ENCODE results near the gene IFI27. TPM values are rescaled to one million over a fixed set of nuclear protein-coding genes. Genes with fewer than 3 reads are reported as not detected.
"Not testable (repeated sequence)": the region's sequence is repeated elsewhere in the genome, so short reads cannot be mapped to it uniquely, and the experiment has no call there.

Gene IFI27
- 3.7 TPM for total RNA-seq (ENCODE audit: unreplicated experiment)
- long read RNA-seq: 0 reads

GRCh38 chr14:94110552-94111181, at the start of gene IFI27:
Gene IFI27 (plus strand): TSS chr14:94110736.
- H3K27me3 Mint-ChIP-seq (ENCODE audit: unreplicated experiment): peaks cover 4% of the 10 kb centered on the region

DNA sequence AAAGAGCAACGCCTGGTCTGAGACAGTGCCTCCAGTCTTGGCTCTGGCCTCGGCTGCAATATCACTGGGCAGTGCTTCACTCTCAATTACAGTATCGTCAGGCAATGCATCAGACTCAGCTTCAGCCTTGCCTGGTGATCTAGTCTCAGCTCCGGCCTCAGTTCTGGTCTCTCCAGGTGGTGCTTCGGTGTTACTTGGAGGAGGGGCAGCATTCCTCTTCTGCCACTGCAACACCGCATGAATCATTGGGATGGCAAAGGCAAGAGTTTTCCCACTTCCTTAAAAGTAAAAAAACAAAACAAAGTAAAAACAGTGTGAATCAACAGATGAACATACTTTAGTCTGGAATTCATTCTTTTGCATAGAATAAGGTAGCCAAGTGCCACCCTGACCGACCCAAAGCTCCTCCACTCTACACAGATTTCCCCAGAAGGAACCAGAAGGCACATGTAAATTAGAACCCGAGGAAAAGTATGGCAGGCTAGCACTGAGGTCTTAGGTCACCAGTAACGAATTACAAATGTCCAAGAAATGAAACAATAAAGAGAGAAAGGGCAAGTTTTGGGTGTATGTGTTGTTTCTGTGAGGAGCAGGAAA, 48.1 kb upstream of the IFI27 start:
- Mint-ChIP-seq H3K4me3 (ENCODE audit: unreplicated experiment) (no peak overlapping the region), H3K27me3 (ENCODE audit: unreplicated experiment) (peaks cover 2% of the 10 kb centered on the region), H3K27ac (ENCODE audit: unreplicated experiment) (no peak overlapping the region), H3K36me3 (ENCODE audit: unreplicated experiment) (peaks cover 14% of the 10 kb centered on the region), H3K9me3 (ENCODE audit: unreplicated experiment) (peaks cover 4% of the 10 kb centered on the region), H3K4me1 (ENCODE audit: low read depth, unreplicated experiment) (peaks cover 22% of the 10 kb centered on the region)
- DNase-seq: no peak
- no peak for TF ChIP-seq CTCF (IDR thresholded peaks at IDR 0.05; ENCODE audit: partially characterized antibody, unreplicated experiment)

More at GRCh38 chr14:94110552-94111181, at the start of gene IFI27:
- H3K36me3 Mint-ChIP-seq (ENCODE audit: unreplicated experiment): no peaks in the 10 kb centered on the region
- DNase-seq: no peak
- H3K4me3 Mint-ChIP-seq (ENCODE audit: unreplicated experiment): no peak within 1 kb of the TSS
- peaks cover 2% of the 10 kb centered on the region for H3K9me3 Mint-ChIP-seq (ENCODE audit: unreplicated experiment)
- H3K27ac Mint-ChIP-seq (ENCODE audit: unreplicated experiment): no peak within 1 kb of the TSS
- H3K4me1 Mint-ChIP-seq (ENCODE audit: low read depth, unreplicated experiment): peaks cover 6% of the 10 kb centered on the region
- TF ChIP-seq CTCF (IDR thresholded peaks at IDR 0.05; ENCODE audit: partially characterized antibody, unreplicated experiment): no peak

DNA sequence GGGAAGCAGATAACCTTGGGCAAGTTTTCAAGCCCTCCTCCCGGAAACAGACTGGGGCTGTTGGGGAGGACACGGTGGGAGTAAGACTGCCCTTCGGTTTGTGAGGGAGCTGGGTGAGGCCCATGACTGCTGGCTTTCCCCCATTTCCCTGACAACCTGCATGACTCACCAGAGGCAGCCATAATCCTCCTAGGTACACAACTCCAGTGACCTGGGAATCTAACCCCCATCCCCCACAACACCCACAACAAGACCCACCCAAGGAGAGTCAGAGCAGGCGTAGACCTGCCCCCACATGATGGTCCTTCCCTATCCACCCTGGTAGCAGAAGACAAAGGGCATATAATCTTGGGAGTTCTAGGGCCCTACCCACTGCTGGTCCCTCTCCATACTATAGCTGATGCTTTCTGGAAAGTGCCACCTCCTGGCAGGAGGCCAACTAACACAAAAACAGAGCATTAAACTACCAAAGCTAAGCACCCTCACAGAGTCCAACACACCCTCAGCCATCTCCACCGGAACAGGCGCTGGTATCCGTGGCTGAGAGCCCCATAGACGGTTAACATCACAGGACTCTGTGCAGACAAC, 44.4 kb upstream of the IFI27 start:
- Mint-ChIP-seq H3K27ac (ENCODE audit: unreplicated experiment) (no peak overlapping the region), H3K9me3 (ENCODE audit: unreplicated experiment) (peaks cover 8% of the 10 kb centered on the region), H3K27me3 (ENCODE audit: unreplicated experiment) (peaks cover 2% of the 10 kb centered on the region), H3K4me1 (ENCODE audit: low read depth, unreplicated experiment) (peaks cover 21% of the 10 kb centered on the region), H3K36me3 (ENCODE audit: unreplicated experiment) (peaks cover 32% of the 10 kb centered on the region), H3K4me3 (ENCODE audit: unreplicated experiment) (no peak overlapping the region)
- DNase-seq: no peak
- TF ChIP-seq CTCF (IDR thresholded peaks at IDR 0.05; ENCODE audit: partially characterized antibody, unreplicated experiment): no peak

- not testable (repeated sequence) for DNase-seq; H3K4me1 Mint-ChIP-seq (ENCODE audit: low read depth, unreplicated experiment); H3K27me3 Mint-ChIP-seq (ENCODE audit: unreplicated experiment); H3K4me3 Mint-ChIP-seq (ENCODE audit: unreplicated experiment); H3K27ac Mint-ChIP-seq (ENCODE audit: unreplicated experiment)
- H3K9me3 Mint-ChIP-seq (ENCODE audit: unreplicated experiment): peaks cover 14% of the 10 kb centered on the region
- H3K36me3 Mint-ChIP-seq (ENCODE audit: unreplicated experiment): peaks cover 52% of the 10 kb centered on the region
Measured at GRCh38 chr14:94072076-94072475, 38.5 kb upstream of the IFI27 start.

DNA sequence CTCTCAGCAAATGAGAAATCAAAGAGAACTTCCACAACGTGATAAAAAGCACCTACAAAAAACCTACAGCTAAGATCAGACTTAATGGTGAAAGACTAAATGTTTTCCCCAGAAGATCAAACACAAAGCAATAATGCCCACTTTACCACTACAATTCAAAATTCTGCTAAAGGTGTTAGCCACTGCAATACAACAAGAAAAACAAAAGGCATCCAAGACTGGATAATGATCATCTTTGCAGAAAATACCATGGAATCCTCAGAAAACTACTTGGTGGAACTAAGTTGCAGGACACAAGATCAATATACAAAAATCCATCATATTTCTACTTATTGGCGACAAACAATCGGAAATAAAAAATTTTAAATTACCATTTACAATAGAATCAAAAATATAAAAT, 36.0 kb upstream of the IFI27 start:
- H3K4me3 Mint-ChIP-seq (ENCODE audit: unreplicated experiment): no peak overlapping the region
- peaks cover 17% of the 10 kb centered on the region for H3K4me1 Mint-ChIP-seq (ENCODE audit: low read depth, unreplicated experiment)
- H3K9me3 Mint-ChIP-seq (ENCODE audit: unreplicated experiment): peaks cover 14% of the 10 kb centered on the region
- peak overlapping the region; percentile 43 for H3K27ac Mint-ChIP-seq (ENCODE audit: unreplicated experiment)
- H3K36me3 Mint-ChIP-seq (ENCODE audit: unreplicated experiment): peaks cover 40% of the 10 kb centered on the region
- TF ChIP-seq CTCF (IDR thresholded peaks at IDR 0.05; ENCODE audit: partially characterized antibody, unreplicated experiment): no peak
- H3K27me3 Mint-ChIP-seq (ENCODE audit: unreplicated experiment): peaks cover 3% of the 10 kb centered on the region
- DNase-seq: no peak
